Sciatic nerve (tissue), 2 donors: ENCODE measurements around the gene NRL. TPM values are rescaled to one million over a fixed set of nuclear protein-coding genes. Genes with fewer than 3 reads are reported as not detected.

Experiments
- ATAC-seq: fragments of 200-7000 bp; cut with Tn5 transposase; one replicate; pipeline ENCODE4 v1.9.1; 2020; ENCODE audit warnings: mild to moderate bottlenecking, moderate library complexity
- DNase-seq: peaks from one replicate; pipeline ENCODE4 v3.0.0-alpha.2; 2020; ENCODE audit warnings: low spot score
- intact Hi-C: fragments of 100-400 bp; cut with DNase I; formaldehyde crosslinking; loops from one replicate; pipeline ENCODE4 v1.14.2; 2022
- total RNA-seq: library from RNA; stranded (reverse); fragmentation: NEBNext Ultra II Directional; extraction: Animal tissue kit (Norgen Biotek cat#: 25700); gene quantifications from one replicate; pipeline ENCODE4 v1.2.1, GENCODE V29; 2021
- donor health status: DM: no; HTN: no; CAD: no.
- donor health status: DM: no; HTN: no; CAD: no.

Gene NRL
- total RNA-seq, 1 donor from 2014 or later: 2.9 TPM

DNA sequence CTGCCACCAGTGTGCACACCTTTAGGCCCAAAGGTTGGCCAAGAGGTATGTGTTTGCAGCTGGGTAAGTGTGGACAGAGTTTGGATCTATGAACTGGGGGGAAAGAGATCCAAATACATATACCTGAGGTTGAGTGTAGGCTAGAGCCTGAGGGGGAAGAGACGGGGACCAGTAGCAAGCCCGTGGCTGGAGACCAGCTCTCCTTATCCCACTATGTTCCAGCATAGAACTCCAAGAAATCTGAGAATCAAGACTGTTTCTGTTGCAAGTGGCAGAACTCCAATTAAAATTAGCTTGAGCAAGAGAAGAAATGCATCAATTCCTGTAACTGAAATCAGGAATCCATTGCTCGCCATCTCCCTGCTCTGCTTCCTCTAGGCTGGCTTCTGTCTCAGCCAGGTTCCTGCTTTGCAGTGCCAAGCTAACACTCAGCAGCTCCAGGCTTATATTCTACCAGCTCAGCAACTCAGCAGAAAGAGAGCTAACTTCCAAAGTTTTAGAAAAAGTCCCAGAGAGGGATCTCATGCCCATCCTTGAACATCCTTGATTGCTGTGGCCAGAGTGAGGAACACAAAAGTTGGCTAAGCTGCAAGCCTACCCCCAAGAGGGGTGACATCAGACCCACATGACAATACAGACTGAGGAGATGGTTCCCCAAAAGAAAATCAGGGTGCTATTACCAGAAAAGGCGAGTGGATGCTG lies 22.1 kb downstream of the NRL start:
- ATAC-seq (peak; percentile 5), DNase-seq (no peak)
- intact Hi-C loops: no loop called here

DNA sequence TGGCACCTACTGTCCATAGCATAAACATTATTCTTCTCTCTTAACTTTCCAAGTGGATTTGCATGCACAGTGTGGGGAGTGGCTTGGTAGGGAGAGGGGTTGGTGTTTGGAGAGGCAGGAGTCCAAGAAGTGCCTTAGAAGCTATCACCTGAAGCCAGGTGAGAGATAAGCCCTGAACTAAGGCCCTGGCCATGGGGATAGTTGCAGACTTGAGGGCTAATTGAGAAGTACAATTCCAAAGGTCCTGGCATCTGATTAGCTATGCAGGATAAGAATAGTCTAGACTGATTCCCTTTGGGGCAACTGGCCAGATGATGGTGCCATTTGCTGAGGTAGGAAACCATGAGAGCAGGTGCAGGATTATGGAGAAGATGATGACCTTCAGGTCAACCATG lies 22.6 kb downstream of the NRL start:
- intact Hi-C loops: no loop called here
- DNase-seq: no peak
- ATAC-seq: no peak

DNA sequence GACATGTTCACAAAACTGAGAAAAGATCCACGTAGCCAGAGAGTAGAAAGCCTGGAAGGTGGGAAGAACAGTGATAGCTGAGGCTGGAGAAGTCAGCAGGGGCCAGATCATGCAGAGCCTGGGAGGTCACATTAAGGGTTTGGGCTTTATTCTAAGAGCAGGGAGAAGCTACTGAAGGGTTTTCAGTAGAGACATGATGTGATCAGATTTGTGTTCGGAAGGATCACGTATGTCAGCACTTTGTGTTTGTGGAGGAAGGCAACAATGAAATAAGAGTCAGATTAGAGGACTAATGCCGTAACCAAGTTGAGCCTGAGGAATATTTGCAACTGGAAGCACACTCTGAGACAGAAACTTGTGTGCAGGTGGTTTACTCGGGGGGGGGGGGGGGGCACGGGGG lies 24.9 kb downstream of the NRL start:
- ATAC-seq: no peak
- no peak for DNase-seq
- intact Hi-C loops: no loop called here

DNA sequence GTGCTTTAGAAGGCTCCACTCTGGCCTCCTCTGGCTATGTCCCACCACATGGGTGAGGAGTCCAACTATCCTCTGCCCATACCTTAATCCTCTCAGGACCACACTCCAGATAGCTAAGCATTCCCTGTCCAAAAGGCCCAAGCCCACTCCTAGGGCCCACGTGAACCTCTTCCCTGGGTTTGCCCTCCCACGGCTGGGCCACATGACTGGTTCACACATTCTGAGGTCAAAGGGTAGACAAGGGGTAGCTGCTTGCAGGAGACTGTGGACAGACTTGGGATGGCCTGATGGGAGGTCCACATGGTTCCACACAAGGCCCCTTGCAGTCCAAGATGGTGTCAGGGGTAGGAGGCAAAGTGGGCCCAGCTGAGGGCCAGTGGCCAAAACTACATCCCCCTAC lies 26.7 kb downstream of the NRL start:
- no peak for ATAC-seq
- DNase-seq: no peak
- intact Hi-C loops: no loop called here

DNA sequence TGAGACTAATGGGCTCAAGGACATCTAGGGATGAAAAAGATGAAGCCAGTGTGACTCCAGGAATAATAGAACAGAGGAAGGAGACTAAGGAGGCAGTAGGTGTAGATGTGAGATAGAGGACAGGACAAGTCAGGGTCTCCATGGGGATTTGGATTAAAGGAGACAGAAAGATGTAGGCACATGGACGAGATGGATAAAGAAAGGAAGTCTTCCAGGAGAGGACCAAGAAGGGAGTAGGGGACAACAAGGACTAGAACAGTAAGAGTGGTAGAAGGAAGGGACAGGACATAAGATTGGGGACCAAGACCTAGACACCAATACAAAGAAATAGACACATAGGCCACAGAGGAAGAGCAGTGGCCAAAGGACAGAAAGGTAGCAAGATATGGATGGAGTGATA lies 27.7 kb downstream of the NRL start:
- no peak for DNase-seq
- intact Hi-C loops: no loop called here
- ATAC-seq: no peak

DNA sequence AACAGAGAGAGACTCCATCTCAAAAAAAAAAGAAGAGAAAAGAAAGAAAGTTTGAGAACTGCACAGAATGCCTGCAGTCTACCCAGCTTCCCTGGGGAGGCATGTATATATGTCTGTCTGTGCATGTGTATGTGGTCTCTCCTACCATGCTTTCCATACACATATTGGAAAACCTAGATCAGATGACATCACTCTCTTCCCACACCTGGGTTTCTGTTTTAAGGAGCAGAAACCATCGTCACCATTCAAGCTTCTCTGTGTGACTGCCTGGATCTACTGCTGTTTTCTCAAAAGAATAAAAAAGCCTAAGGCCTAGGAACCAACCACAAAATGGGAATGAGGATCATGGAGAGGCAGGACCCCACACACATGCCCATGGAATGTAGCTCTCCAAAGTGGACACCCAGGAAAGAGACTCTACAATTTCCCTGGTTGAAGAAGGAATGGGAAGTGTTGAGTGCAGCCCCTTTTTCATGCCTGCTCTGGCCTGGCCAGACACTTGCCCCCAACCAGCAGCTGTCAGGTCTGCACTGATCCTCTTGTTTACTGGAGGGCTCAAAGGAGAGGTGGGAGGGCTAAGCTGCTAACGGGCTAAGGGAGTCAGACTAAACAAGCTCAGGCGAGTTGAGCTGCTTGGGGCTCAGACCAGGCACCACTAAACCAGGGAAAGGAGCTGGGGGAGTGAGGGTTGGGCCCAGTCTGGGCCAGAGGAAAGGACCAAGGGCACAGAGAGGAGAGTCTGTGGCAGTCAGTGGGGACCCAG lies 28.4 kb downstream of the NRL start:
- intact Hi-C loops: no loop called here
- no peak for ATAC-seq
- DNase-seq: no peak

DNA sequence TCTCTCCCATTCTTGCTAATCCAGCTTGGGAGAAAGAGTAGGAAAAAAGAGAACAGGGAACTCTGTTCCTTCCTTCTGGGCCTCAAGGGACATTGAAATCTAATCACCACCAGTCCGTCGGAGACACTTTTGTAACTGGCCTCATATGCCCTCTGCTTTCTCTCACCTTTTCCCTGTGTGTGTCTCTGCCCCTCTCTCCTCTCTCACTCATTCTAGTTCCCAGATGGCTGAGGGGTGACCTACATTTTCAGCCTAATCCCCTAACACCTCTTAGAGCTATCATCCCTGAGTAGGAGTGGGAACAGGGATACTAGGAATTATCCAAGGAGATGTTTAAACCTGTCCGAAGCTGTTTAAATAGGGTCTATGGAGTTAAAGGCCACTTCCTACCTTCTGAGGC lies 29.5 kb downstream of the NRL start:
- DNase-seq (no peak), ATAC-seq (no peak)
- intact Hi-C loops: no loop called here

DNA sequence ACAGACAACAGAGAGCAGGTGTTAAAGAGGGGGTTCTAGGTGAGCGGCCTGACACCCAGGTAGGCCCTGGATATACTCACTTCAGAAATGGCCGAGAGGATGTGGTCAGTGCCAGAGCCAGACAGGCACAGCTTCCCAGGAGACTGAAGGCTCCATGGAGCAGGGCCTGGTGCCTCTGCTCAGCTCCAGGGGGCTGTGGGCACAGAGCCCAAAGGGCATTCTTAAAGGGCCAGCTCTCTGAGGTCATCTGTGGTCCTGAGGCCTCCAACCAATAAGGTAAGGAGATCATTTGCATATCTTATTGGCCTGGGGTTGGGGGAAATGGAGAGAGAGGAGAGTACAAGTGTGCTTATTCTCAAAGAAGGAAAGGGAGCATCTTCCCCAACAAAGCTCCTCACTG lies 30.3 kb downstream of the NRL start:
- intact Hi-C loops: no loop called here
- no peak for DNase-seq
- no peak for ATAC-seq

DNA sequence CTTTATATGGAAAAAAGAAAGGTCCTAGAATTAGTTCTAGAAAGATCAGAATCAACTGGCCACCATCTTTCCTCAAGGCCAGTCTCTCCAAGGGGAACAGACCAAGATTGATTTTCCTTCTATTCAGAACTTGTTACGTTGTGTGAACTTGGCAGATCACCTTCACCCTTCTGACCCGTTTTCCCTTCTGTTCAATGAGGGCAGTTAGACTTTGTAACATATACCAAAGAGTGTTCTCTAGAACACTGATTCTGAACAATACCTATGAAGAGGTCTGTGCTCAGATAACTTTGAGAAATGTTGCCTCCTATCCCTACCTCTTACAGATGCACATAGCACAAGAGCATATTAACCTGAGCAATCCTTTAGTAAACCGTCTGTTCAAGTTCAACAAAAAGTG lies 31.3 kb downstream of the NRL start:
- ATAC-seq: no peak

DNA sequence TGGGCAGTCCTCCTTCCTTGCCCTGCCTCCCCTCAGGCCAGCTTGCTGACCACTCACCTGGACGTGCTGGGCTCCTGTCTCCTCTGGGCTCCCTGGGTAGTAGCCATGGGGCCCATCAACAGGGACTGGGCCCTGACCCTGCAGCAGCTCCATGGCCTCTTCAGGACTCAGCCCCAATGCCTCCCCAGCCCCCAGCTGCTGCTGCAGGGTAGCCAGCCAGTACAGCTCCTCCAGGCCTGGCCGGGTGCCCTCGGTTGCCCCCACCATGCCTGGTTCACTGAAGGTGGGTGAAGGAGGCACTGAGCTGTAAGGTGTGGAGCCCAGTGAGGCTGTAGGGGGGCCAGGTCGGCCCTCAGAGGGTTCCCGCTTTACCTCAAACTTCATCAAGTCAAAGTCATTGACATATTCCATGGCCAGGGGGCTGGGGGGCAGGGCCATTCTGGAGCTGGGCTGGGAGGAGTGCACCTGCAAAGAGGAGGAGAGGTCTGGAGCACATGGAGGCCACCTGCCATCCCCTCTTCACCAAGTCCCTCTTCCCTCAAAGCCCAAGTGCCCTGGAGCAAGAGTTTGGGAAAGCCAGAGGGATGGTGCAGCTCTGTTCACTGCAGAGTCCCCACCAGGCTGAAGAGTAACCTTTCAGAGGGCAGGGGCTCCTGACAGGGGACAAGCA lies 32.2 kb downstream of the NRL start:
- DNase-seq: no peak
- intact Hi-C loops: no loop called here
- no peak for ATAC-seq

More for the DNA sequence above, 31.3 kb downstream of the NRL start:
- intact Hi-C loops: no loop called here
- no peak for DNase-seq

DNA sequence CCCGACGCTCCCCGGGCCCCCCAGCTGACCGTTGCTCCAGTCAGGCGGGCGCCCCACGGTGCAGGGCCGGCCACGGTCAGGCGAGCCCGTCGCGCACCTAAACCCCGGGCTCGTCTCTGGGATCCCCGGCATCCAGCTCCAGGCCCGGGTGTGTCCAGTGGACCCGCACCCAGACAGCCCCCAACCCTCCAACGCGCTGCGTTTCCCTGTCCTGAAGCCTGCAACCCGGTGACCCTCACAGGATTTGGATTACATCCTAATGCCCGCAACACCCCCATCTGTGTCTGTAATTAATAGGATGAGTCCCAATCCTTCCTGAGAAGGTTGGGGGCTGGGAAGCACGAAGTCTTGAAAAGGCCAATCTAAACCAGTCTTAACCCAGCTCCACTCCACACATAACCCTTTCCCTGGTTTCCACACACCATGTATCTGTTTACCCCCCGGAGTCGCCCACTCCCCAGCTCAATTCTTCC lies 33.0 kb downstream of the NRL start:
- intact Hi-C loops: no loop called here
- ATAC-seq (no peak), DNase-seq (no peak)

DNA sequence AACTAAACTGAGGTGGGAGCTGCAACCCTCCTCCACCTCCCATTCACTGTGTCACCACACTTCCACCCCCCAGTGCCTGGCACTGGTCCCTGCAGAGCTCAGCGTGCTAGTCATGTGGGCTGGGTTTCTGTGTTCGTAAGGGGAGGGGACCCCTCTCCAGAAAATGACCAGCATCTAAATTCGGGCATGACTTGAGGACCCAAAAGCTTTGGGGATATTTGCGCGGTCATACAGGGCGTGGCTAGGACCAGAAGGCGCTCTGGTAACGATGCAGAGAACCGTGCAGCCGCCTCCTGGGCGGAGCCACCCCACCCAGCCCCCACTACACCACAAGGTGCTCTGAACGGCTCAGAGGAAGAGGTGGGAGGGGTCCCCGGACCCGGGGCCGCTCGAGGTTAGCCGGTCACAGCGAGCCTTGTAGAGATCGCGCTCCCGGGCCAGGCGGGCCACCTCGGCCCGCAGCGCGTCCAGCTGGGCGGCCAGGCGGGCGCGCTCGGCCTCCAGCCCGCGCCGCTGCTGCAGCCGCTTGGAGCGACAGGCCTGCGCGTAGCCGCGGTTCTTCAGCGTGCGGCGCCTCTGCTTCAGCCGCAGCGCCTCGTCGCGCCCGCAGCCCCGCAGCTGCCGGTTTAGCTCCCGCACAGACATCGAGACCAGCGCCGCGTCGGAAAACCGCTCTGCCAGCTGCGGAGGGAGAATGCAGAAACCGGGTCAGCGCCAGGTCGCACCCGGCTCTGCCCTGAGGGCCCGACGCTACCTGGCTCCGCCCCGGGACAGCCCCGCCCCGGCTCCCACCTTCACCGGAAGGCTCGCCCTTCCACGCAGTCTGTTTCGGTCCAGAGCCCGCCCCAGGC lies 33.6 kb downstream of the NRL start:
- ATAC-seq: peak; percentile 69
- DNase-seq: no peak
- intact Hi-C loops: no loop called here

DNA sequence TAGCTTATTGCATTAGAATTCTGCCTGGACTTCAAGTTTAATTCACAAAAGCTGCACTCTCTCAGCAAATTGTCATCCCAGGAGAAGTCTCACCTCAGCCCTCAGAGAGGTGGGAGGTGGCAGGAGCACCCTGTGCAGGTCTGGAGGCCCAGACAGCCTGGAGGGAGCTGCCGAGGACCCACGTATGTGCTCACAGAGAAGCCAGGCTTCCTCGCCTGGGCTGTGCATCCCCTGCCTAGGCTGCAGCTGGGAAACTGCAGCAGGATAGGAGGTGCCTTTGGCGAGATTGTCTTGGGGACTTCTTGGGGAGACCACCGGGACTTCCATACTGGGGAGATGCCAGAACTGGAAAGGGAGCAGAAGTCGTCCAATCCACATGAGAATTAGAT lies 34.6 kb downstream of the NRL start:
- intact Hi-C loops: no loop called here
- no peak for ATAC-seq
- no peak for DNase-seq

DNA sequence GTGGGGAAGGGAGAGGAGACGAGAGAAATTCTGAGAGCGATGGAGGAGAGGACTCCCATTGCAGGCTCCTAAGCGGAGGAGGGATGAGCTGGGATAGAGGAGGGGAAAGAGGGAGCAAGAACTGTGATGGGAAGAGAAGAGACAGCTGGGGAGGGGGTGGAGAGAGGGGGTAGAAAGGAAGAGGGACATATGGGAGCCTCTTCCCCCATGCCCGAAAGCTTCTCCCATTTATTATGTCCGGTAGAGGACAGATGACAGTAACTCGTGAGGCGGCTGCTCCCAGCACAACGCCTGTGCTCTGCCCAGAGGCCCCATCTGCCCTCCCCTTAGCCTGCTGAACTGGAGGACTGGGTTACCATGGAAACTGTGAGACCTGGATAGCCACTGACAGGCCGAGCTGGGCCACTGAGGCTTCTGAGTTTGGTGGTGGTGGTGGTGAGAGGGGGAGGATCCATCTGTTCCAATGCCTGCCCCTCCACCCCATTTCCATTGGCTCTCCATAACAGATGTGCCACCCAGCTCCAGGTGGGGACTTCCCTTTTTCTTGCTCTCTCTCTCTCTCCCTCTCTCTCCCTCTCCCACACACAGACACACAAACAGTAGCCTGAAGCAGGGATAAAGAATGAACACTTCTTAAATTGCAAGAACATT lies 35.1 kb downstream of the NRL start:
- ATAC-seq (no peak), DNase-seq (no peak)
- intact Hi-C loops: no loop called here

DNA sequence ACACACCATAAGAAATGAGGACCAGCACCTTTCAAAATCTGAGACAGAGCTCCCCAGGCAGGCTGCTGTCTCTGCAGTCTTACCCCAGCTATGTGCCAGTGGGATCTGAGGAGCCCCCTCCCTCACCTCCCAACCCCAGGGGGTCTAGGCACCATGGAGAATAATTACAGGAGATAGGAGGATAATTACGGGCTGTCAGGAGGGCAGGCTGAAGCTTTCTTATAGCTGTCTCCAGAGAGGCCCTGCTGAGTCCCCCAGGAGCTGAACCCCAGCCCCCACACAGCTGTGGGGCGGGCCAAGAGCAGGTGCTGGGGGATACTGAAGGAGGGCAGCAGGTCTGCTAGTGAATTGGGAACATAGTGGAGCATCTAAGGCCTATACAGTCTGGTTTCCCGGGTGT lies 36.6 kb downstream of the NRL start:
- DNase-seq: no peak
- intact Hi-C loops: no loop called here
- no peak for ATAC-seq

DNA sequence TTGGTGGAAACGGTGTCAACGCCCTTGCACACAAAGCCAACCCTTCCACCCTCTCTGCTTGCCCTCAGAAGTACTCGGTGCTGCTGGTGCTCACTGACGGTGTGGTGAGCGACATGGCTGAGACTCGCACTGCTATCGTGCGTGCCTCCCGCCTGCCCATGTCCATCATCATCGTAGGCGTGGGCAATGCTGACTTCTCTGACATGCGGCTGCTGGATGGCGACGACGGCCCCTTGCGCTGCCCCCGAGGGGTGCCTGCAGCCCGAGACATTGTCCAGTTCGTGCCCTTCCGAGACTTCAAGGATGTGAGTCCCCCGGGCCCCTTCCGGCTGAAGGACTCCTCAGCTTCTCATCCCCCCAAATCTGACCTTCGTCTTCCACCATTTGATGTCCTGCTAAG lies 37.7 kb downstream of the NRL start:
- DNase-seq (no peak), ATAC-seq (no peak)
- intact Hi-C loops: no loop called here

DNA sequence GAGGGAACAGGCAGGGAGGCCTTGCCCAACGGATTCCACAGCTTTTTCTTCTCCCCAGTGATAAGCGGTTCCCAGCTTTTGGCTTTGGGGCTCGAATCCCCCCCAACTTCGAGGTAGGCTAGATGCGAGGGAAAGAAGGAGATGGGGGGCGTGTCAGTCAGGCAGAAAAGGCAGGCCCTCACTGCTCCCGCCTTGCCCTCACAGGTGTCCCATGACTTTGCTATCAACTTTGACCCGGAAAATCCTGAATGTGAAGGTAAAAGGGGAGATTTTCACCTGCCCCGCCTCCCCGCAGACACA lies 38.5 kb downstream of the NRL start:
- no peak for DNase-seq
- no peak for ATAC-seq
- intact Hi-C loops: no loop called here

DNA sequence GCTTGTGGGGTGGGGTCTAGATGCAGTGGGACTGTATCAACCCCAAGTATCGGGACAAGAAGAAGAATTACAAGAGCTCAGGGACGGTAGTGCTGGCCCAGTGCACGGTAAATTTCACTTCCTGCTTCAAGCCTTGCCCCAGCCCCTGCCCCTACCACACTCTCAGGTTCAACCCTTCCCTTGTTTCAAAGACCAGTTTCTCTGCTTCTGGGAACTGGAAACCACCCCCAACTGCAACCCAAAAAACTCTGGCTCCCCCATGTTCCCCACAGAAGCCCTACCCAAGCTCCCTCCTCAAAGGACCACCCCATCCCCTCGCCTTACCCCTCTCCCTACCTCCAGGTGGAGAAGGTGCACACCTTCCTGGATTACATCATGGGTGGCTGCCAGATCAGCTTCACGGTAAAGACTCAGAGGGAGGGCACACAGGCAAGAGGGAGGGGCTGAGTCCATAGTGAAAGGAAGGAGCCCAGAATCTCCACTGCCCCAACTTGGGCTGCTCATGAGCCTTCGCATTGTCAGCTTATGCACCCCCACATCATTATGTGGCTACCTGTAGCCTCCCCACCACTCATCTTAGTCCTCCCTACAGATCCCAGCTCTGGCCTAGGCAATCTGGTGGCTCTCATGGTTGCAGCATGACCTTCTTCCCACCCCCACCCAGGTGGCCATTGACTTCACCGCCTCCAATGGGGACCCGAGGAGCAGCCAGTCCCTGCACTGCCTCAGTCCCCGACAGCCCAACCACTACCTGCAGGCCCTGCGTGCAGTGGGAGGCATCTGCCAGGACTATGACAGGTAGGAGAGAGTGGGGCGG lies 39.1 kb downstream of the NRL start:
- intact Hi-C loops: no loop called here
- no peak for ATAC-seq
- DNase-seq: no peak
